GM23338 (cell line): ENCODE data around the gene WBP2. TPM values are rescaled to one million over a fixed set of nuclear protein-coding genes. Genes with fewer than 3 reads are reported as not detected.

Experiments
- ATAC-seq: fragments of 200-7000 bp; cut with Tn5 transposase; 3 replicates; pipeline ENCODE4 v1.9.1; 2020
- DNase-seq: peaks from one replicate; pipeline ENCODE4 v3.0.0-alpha.2; 2015; ENCODE audit warnings: low spot score
- H2AFZ ChIP-seq: fragments of 200-600 bp; sonication (generic); 2 replicates; pipeline ENCODE4 v1.8.0; 2016; ENCODE audit warnings: antibody characterized with exemption, mild to moderate bottlenecking, moderate library complexity
- H3F3A ChIP-seq: fragments of 200-600 bp; sonication (generic); replicated peaks from 2 replicates; pipeline ENCODE4 v1.8.0; 2017; ENCODE audit warnings: antibody characterized with exemption, mixed run types, low read depth
- H3K27ac ChIP-seq: fragments of 200-600 bp; sonication (generic); 2 replicates; pipeline ENCODE4 v1.6.1; 2016; ENCODE audit warnings: low read depth
- H3K27me3 ChIP-seq: fragments of 200-600 bp; sonication (generic); 2 replicates; pipeline ENCODE4 v1.8.0; 2016; ENCODE audit warnings: mild to moderate bottlenecking, mixed run types, moderate library complexity; ENCODE audit not compliant: insufficient read depth
- H3K36me3 ChIP-seq: fragments of 200-600 bp; sonication (generic); 2 replicates; pipeline ENCODE4 v1.8.0; 2016; ENCODE audit warnings: mild to moderate bottlenecking; ENCODE audit not compliant: insufficient read depth
- H3K4me1 ChIP-seq: fragments of 200-600 bp; sonication (generic); 2 replicates; pipeline ENCODE4 v1.8.0; 2016; ENCODE audit warnings: mild to moderate bottlenecking, moderate library complexity; ENCODE audit not compliant: insufficient read depth
- H3K4me2 ChIP-seq: fragments of 200-600 bp; sonication (generic); 2 replicates; pipeline ENCODE4 v1.7.1; 2017; ENCODE audit warnings: mixed run types
- H3K4me3 ChIP-seq: fragments of 200-600 bp; sonication (generic); 2 replicates; pipeline ENCODE4 v1.6.1; 2016; ENCODE audit warnings: mixed run types
- H3K79me2 ChIP-seq: fragments of 200-600 bp; sonication (generic); replicated peaks from 2 replicates; pipeline ENCODE4 v1.8.0; 2017; ENCODE audit warnings: mild to moderate bottlenecking; ENCODE audit not compliant: insufficient read depth
- H3K9me2 ChIP-seq: fragments of 200-600 bp; sonication (generic); 2 replicates; pipeline ENCODE4 v1.8.0; 2017; ENCODE audit not compliant: insufficient read depth
- H4K20me1 ChIP-seq: fragments of 200-600 bp; sonication (generic); replicated peaks from 2 replicates; pipeline ENCODE4 v1.8.0; 2017; ENCODE audit warnings: mild to moderate bottlenecking; ENCODE audit not compliant: insufficient read depth
- H3K27ac Mint-ChIP-seq: 2 replicates; pipeline ENCODE4 v1.8.0; 2020; ENCODE audit warnings: inconsistent platforms, mild to moderate bottlenecking, moderate library complexity, mixed read lengths
- H3K27me3 Mint-ChIP-seq: 3 replicates; pipeline ENCODE4 v1.8.0; 2022; ENCODE audit warnings: low read depth, mild to moderate bottlenecking, moderate library complexity, mixed read lengths, inconsistent platforms; ENCODE audit not compliant: insufficient read depth, poor library complexity
- H3K36me3 Mint-ChIP-seq: 3 replicates; pipeline ENCODE4 v1.8.0; 2021; ENCODE audit warnings: low read depth, mild to moderate bottlenecking, inconsistent platforms, moderate library complexity, mixed read lengths
- H3K4me1 Mint-ChIP-seq: 3 replicates; pipeline ENCODE4 v1.8.0; 2020; ENCODE audit warnings: mild to moderate bottlenecking, inconsistent platforms, mixed read lengths
- H3K4me3 Mint-ChIP-seq: 3 replicates; pipeline ENCODE4 v1.8.0; 2021; ENCODE audit warnings: moderate library complexity, mild to moderate bottlenecking, inconsistent platforms, mixed read lengths
- H3K9me3 Mint-ChIP-seq: 3 replicates; pipeline ENCODE4 v1.8.0; 2020; ENCODE audit warnings: moderate library complexity, mild to moderate bottlenecking, inconsistent platforms, mixed read lengths
- CREB1 ChIP-seq: fragments of 250-450 bp; sonication (Bioruptor Pico); IDR thresholded peaks from 2 replicates; pipeline ENCODE4 v1.5.0; 2020; ENCODE audit warnings: low read depth, mild to moderate bottlenecking, moderate library complexity
- EZH2 ChIP-seq: fragments of 200-600 bp; sonication (generic); IDR thresholded peaks from one replicate; pipeline ENCODE4 v1.8.0; 2017; ENCODE audit warnings: antibody characterized with exemption, mild to moderate bottlenecking, low read depth; ENCODE audit not compliant: unreplicated experiment
- EZH2phosphoT487 ChIP-seq: fragments of 200-600 bp; sonication (generic); IDR thresholded peaks from one replicate; pipeline ENCODE4 v1.8.1; 2018; ENCODE audit warnings: antibody characterized with exemption; ENCODE audit not compliant: unreplicated experiment
- JUNB ChIP-seq: IDR thresholded peaks from one replicate; pipeline ENCODE4 v1.6.1; 2016; ENCODE audit warnings: antibody characterized with exemption; ENCODE audit not compliant: unreplicated experiment
- NANOG ChIP-seq: IDR thresholded peaks from 2 replicates; pipeline ENCODE4 v1.6.1; 2016; ENCODE audit warnings: antibody characterized with exemption, borderline replicate concordance
- POLR2AphosphoS5 ChIP-seq: IDR thresholded peaks from 2 replicates; pipeline ENCODE4 v1.6.1; 2016; ENCODE audit warnings: antibody characterized with exemption, low read depth
- REST ChIP-seq: IDR thresholded peaks from one replicate; pipeline ENCODE4 v1.6.1; 2018; ENCODE audit warnings: antibody characterized with exemption; ENCODE audit not compliant: unreplicated experiment
- STAT1 ChIP-seq: IDR thresholded peaks from one replicate; pipeline ENCODE4 v1.6.1; 2016; ENCODE audit warnings: antibody characterized with exemption; ENCODE audit not compliant: unreplicated experiment
- ZNF114 ChIP-seq: fragments of 250-450 bp; sonication (Bioruptor Pico); IDR thresholded peaks from 2 replicates; pipeline ENCODE4 v1.5.0; 2020; ENCODE audit warnings: mild to moderate bottlenecking, moderate library complexity
- ZNF331 ChIP-seq: fragments of 250-450 bp; sonication (Bioruptor Pico); IDR thresholded peaks from 2 replicates; pipeline ENCODE4 v1.5.0; 2020; ENCODE audit warnings: low read depth, mild to moderate bottlenecking, moderate library complexity
- polyA plus RNA-seq: library from polyadenylated mRNA; unstranded; fragments of >200 nt; fragmentation: Nextera tagmentation; extraction: Ambion mirVana; gene quantifications from 2 replicates; pipeline ENCODE4 v1.2.1, GENCODE V29; 2016
- total RNA-seq: library from RNA; depleted of rRNA; stranded (reverse); fragments of >200 nt; shearing (Covaris generic); gene quantifications from 2 replicates; pipeline ENCODE4 v1.2.3, GENCODE V29; 2014
- TF ChIP-seq, protein P1 (sequence below), 2 experiments: fragments of 200-600 bp in 1 of 2; sonication (generic) in 1 of 2; conservative IDR thresholded peaks; 2 replicates each; pipeline versions ENCODE4 v1.5.1 to v1.6.1; 2016 to 2017; ENCODE audit warnings: antibody characterized with exemption in 2 of 2, low read depth in 2 of 2, mild to moderate bottlenecking in 2 of 2, moderate library complexity in 1 of 2
- TF ChIP-seq, protein P2 (sequence below): fragments of 250-450 bp; sonication (Bioruptor Pico); IDR thresholded peaks from 2 replicates; pipeline ENCODE4 v1.5.0; 2020; ENCODE audit warnings: mild to moderate bottlenecking, moderate library complexity
- TF ChIP-seq, protein P3 (sequence below): IDR thresholded peaks from 2 replicates; pipeline ENCODE4 v1.6.1; 2016; ENCODE audit warnings: antibody characterized with exemption

The WBP2 gene
- total and polyA plus RNA-seq, 2 experiments from 2014 or later = 36.2 to 63.5 TPM

DNA sequence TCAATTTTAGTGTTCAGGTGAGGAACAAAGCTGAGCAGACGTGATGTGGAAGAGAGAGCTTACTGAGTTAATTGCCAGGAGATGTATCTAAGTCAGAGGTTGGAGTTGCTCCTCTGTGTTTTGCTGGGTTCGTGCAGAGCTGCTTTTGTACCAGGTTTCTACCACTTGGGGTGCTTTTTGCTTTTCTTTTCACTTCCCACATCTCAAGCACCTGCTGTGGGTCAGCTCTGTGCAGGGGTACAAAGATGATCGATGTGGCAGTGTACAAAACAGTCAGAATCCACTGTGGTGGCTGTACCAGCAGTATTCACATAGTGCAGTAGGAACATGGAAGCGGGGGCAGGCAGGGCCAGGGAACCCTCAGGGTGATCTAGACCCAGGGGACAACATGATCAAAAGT lies 55.7 kb downstream of the WBP2 start:
- Histone ChIP-seq H2AFZ (no peak overlapping the region), H3K79me2 (peaks cover 54% of the 10 kb centered on the region), H3K4me2 (no peak overlapping the region), H3K9me2 (no peaks in the 10 kb centered on the region), H3K4me3 (no peak overlapping the region), H3F3A (0 out of 2 replicates have a peak, but pooled peaks cover 3% of the 10 kb centered on the region), H4K20me1 (peaks cover 6% of the 10 kb centered on the region), H3K27me3 (no peaks in the 10 kb centered on the region), H3K27ac (no peak overlapping the region), H3K36me3 (peaks cover 14% of the 10 kb centered on the region; the same call in 1 of the 2 replicates), H3K4me1 (no peaks in the 10 kb centered on the region)
- DNase-seq (no peak), ATAC-seq (no peak)
- no peaks in the 10 kb centered on the region for H3K9me3 Mint-ChIP-seq
- no peak overlapping the region for H3K4me3 Mint-ChIP-seq
- H3K27ac Mint-ChIP-seq = no peak overlapping the region
- H3K27me3 Mint-ChIP-seq = no peaks in the 10 kb centered on the region
- TF ChIP-seq POLR2AphosphoS5 = no peak
- TF ChIP-seq, protein P1, sequence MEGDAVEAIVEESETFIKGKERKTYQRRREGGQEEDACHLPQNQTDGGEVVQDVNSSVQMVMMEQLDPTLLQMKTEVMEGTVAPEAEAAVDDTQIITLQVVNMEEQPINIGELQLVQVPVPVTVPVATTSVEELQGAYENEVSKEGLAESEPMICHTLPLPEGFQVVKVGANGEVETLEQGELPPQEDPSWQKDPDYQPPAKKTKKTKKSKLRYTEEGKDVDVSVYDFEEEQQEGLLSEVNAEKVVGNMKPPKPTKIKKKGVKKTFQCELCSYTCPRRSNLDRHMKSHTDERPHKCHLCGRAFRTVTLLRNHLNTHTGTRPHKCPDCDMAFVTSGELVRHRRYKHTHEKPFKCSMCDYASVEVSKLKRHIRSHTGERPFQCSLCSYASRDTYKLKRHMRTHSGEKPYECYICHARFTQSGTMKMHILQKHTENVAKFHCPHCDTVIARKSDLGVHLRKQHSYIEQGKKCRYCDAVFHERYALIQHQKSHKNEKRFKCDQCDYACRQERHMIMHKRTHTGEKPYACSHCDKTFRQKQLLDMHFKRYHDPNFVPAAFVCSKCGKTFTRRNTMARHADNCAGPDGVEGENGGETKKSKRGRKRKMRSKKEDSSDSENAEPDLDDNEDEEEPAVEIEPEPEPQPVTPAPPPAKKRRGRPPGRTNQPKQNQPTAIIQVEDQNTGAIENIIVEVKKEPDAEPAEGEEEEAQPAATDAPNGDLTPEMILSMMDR (conservative IDR thresholded peaks at IDR 0.05; ENCODE audit: low read depth in 2 of 2) = no peak
- no peak for TF ChIP-seq ZNF331
- TF ChIP-seq REST = no peak
- TF ChIP-seq NANOG = no peak
- no peak for TF ChIP-seq ZNF114 (CRISPR knock-in tag)
- TF ChIP-seq EZH2phosphoT487 = no peak
- no peak for TF ChIP-seq EZH2
- TF ChIP-seq STAT1 = no peak
- no peak for TF ChIP-seq CREB1 (CRISPR knock-in tag)
- no peak for TF ChIP-seq JUNB
- TF ChIP-seq, protein P2, sequence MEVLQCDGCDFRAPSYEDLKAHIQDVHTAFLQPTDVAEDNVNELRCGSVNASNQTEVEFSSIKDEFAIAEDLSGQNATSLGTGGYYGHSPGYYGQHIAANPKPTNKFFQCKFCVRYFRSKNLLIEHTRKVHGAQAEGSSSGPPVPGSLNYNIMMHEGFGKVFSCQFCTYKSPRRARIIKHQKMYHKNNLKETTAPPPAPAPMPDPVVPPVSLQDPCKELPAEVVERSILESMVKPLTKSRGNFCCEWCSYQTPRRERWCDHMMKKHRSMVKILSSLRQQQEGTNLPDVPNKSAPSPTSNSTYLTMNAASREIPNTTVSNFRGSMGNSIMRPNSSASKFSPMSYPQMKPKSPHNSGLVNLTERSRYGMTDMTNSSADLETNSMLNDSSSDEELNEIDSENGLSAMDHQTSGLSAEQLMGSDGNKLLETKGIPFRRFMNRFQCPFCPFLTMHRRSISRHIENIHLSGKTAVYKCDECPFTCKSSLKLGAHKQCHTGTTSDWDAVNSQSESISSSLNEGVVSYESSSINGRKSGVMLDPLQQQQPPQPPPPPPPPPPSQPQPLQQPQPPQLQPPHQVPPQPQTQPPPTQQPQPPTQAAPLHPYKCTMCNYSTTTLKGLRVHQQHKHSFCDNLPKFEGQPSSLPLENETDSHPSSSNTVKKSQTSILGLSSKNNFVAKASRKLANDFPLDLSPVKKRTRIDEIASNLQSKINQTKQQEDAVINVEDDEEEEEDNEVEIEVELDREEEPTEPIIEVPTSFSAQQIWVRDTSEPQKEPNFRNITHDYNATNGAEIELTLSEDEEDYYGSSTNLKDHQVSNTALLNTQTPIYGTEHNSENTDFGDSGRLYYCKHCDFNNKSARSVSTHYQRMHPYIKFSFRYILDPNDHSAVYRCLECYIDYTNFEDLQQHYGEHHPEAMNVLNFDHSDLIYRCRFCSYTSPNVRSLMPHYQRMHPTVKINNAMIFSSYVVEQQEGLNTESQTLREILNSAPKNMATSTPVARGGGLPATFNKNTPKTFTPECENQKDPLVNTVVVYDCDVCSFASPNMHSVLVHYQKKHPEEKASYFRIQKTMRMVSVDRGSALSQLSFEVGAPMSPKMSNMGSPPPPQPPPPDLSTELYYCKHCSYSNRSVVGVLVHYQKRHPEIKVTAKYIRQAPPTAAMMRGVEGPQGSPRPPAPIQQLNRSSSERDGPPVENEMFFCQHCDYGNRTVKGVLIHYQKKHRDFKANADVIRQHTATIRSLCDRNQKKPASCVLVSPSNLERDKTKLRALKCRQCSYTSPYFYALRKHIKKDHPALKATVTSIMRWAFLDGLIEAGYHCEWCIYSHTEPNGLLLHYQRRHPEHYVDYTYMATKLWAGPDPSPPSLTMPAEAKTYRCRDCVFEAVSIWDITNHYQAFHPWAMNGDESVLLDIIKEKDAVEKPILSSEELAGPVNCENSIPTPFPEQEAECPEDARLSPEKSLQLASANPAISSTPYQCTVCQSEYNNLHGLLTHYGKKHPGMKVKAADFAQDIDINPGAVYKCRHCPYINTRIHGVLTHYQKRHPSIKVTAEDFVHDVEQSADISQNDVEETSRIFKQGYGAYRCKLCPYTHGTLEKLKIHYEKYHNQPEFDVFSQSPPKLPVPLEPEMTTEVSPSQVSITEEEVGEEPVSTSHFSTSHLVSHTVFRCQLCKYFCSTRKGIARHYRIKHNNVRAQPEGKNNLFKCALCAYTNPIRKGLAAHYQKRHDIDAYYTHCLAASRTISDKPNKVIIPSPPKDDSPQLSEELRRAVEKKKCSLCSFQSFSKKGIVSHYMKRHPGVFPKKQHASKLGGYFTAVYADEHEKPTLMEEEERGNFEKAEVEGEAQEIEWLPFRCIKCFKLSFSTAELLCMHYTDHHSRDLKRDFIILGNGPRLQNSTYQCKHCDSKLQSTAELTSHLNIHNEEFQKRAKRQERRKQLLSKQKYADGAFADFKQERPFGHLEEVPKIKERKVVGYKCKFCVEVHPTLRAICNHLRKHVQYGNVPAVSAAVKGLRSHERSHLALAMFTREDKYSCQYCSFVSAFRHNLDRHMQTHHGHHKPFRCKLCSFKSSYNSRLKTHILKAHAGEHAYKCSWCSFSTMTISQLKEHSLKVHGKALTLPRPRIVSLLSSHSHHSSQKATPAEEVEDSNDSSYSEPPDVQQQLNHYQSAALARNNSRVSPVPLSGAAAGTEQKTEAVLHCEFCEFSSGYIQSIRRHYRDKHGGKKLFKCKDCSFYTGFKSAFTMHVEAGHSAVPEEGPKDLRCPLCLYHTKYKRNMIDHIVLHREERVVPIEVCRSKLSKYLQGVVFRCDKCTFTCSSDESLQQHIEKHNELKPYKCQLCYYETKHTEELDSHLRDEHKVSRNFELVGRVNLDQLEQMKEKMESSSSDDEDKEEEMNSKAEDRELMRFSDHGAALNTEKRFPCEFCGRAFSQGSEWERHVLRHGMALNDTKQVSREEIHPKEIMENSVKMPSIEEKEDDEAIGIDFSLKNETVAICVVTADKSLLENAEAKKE = no peak
- TF ChIP-seq, protein P3, sequence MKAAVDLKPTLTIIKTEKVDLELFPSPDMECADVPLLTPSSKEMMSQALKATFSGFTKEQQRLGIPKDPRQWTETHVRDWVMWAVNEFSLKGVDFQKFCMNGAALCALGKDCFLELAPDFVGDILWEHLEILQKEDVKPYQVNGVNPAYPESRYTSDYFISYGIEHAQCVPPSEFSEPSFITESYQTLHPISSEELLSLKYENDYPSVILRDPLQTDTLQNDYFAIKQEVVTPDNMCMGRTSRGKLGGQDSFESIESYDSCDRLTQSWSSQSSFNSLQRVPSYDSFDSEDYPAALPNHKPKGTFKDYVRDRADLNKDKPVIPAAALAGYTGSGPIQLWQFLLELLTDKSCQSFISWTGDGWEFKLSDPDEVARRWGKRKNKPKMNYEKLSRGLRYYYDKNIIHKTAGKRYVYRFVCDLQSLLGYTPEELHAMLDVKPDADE = no peak
- peaks cover 41% of the 10 kb centered on the region for H3K36me3 Mint-ChIP-seq
- H3K4me1 Mint-ChIP-seq = no peaks in the 10 kb centered on the region
